MM.1S (cell line): ENCODE data around the gene KPRP.

Experiments
- DNase-seq: peaks from one replicate; pipeline ENCODE4 v3.0.0-alpha.2; 2015
- H2AFZ ChIP-seq: fragments of 300-600 bp; sonication (generic); 2 replicates; pipeline ENCODE4 v1.6.0; 2016; ENCODE audit warnings: antibody characterized with exemption, low read length
- H3F3A ChIP-seq: fragments of 300-600 bp; sonication (generic); 2 replicates; pipeline ENCODE4 v1.6.1; 2016; ENCODE audit warnings: mild to moderate bottlenecking, antibody characterized with exemption, low read length, moderate library complexity, mixed read lengths; ENCODE audit not compliant: insufficient read depth
- H3K27ac ChIP-seq: fragments of 300-600 bp; sonication (generic); 2 replicates; pipeline ENCODE4 v1.5.1; 2016; ENCODE audit warnings: mild to moderate bottlenecking, low read length
- H3K27me3 ChIP-seq: fragments of 300-600 bp; sonication (generic); replicated peaks from 2 replicates; pipeline ENCODE4 v1.6.0; 2016; ENCODE audit warnings: low read length; ENCODE audit not compliant: insufficient read depth
- H3K36me3 ChIP-seq: fragments of 300-600 bp; sonication (generic); replicated peaks from 2 replicates; pipeline ENCODE4 v1.6.1; 2016; ENCODE audit warnings: mild to moderate bottlenecking, low read length, mixed read lengths; ENCODE audit not compliant: insufficient read depth
- H3K4me1 ChIP-seq: fragments of 300-600 bp; sonication (generic); 2 replicates; pipeline ENCODE4 v1.6.1; 2016; ENCODE audit warnings: low read length, mixed read lengths
- H3K4me2 ChIP-seq: fragments of 300-600 bp; sonication (generic); 2 replicates; pipeline ENCODE4 v1.6.0; 2016; ENCODE audit warnings: low read depth, low read length
- H3K4me3 ChIP-seq: fragments of 300-600 bp; sonication (generic); 2 replicates; pipeline ENCODE4 v1.5.1; 2016; ENCODE audit warnings: low read length, mixed read lengths
- H3K79me2 ChIP-seq: fragments of 300-600 bp; sonication (generic); 2 replicates; pipeline ENCODE4 v1.6.1; 2016; ENCODE audit warnings: mixed run types, low read length, mixed read lengths
- H3K9ac ChIP-seq: fragments of 300-600 bp; sonication (generic); 2 replicates; pipeline ENCODE4 v1.6.1; 2016; ENCODE audit warnings: low read length, mixed read lengths
- H3K9me2 ChIP-seq: fragments of 300-600 bp; sonication (generic); replicated peaks from 2 replicates; pipeline ENCODE4 v1.6.1; 2016; ENCODE audit warnings: mild to moderate bottlenecking, low read length, mixed read lengths; ENCODE audit not compliant: insufficient read depth
- H3K9me3 ChIP-seq: fragments of 300-600 bp; sonication (generic); replicated peaks from 2 replicates; pipeline ENCODE4 v1.6.1; 2016; ENCODE audit warnings: mild to moderate bottlenecking, low read length, mixed read lengths; ENCODE audit not compliant: insufficient read depth
- H4K20me1 ChIP-seq: fragments of 300-600 bp; sonication (generic); 2 replicates; pipeline ENCODE4 v1.6.1; 2016; ENCODE audit warnings: mild to moderate bottlenecking, low read length, moderate library complexity, mixed read lengths; ENCODE audit not compliant: insufficient read depth
- CTCF ChIP-seq: fragments of 300-600 bp; sonication (generic); IDR thresholded peaks from 2 replicates; pipeline ENCODE4 v1.5.1; 2016; ENCODE audit warnings: antibody characterized with exemption, low read length, mixed read lengths
- EZH2 ChIP-seq: fragments of 300-600 bp; sonication (generic); optimal IDR thresholded peaks from 2 replicates; pipeline ENCODE3; 2017; ENCODE audit warnings: low read depth, mild to moderate bottlenecking, antibody characterized with exemption, low read length, mixed read lengths
- EZH2phosphoT487 ChIP-seq: fragments of 300-600 bp; sonication (generic); IDR thresholded peaks from 2 replicates; pipeline ENCODE4 v1.6.1; 2018; ENCODE audit warnings: antibody characterized with exemption, low read length

KPRP gene

GRCh38 chr1:152757747-152758146, at the start of gene KPRP:
TSS of gene KPRP (plus strand) at chr1:152758025. CDS start at chr1:152759589, 1,564 bp downstream.
- Histone ChIP-seq H3K9me3 (no peaks in the 10 kb centered on the region), H3K9me2 (no peaks in the 10 kb centered on the region), H3K4me2 (no peak within 1 kb of the TSS), H3K4me1 (no peaks in the 10 kb centered on the region), H3K79me2 (no peaks in the 10 kb centered on the region), H2AFZ (no peak within 1 kb of the TSS), H3K27ac (no peak within 1 kb of the TSS), H3F3A (no peaks in the 10 kb centered on the region), H3K36me3 (no peaks in the 10 kb centered on the region), H4K20me1 (no peaks in the 10 kb centered on the region), H3K4me3 (no peak within 1 kb of the TSS), H3K27me3 (no peaks in the 10 kb centered on the region), H3K9ac (no peak within 1 kb of the TSS)
- TF ChIP-seq EZH2: no peak
- TF ChIP-seq EZH2phosphoT487: no peak
- TF ChIP-seq CTCF: no peak
- no peak for DNase-seq

GRCh38 chr1:152718238-152718637, 39.6 kb upstream of the KPRP start:
- Histone ChIP-seq H4K20me1 (no peaks in the 10 kb centered on the region), H3K36me3 (no peaks in the 10 kb centered on the region), H3K9ac (no peak overlapping the region), H3K9me3 (no peaks in the 10 kb centered on the region), H3K4me1 (no peaks in the 10 kb centered on the region), H3K9me2 (no peaks in the 10 kb centered on the region), H3K27ac (no peak overlapping the region), H3K4me2 (no peak overlapping the region), H3K79me2 (no peaks in the 10 kb centered on the region), H2AFZ (no peak overlapping the region), H3K4me3 (no peak overlapping the region), H3F3A (no peaks in the 10 kb centered on the region), H3K27me3 (no peaks in the 10 kb centered on the region)
- DNase-seq: no peak
- TF ChIP-seq EZH2phosphoT487: no peak
- TF ChIP-seq EZH2: no peak
- no peak for TF ChIP-seq CTCF

- no peak overlapping the region for H3K4me2 ChIP-seq
- no peaks in the 10 kb centered on the region for H3K4me1 ChIP-seq
- DNase-seq: no peak
- H3K9me3 ChIP-seq: no peaks in the 10 kb centered on the region
- H3K27ac ChIP-seq: no peak overlapping the region
- no peaks in the 10 kb centered on the region for H3K9me2 ChIP-seq
- H3F3A ChIP-seq: no peaks in the 10 kb centered on the region
- no peak overlapping the region for H3K9ac ChIP-seq
- no peaks in the 10 kb centered on the region for H3K36me3 ChIP-seq
- no peak for TF ChIP-seq EZH2phosphoT487
- no peak for TF ChIP-seq EZH2
- TF ChIP-seq CTCF: no peak
- no peak overlapping the region for H3K4me3 ChIP-seq
- H3K79me2 ChIP-seq: no peaks in the 10 kb centered on the region
- H3K27me3 ChIP-seq: no peaks in the 10 kb centered on the region
- H2AFZ ChIP-seq: no peak overlapping the region
- no peaks in the 10 kb centered on the region for H4K20me1 ChIP-seq
Measured at GRCh38 chr1:152725261-152725660, 32.6 kb upstream of the KPRP start.
